Stimulated activated CD8-positive, alpha-beta memory T cell treated with anti-CD3 and anti-CD28 coated beads, Interleukin-15, amount 100 ng/mL, for 4 hours (primary cell): ENCODE results near the gene PTPRK.

Source experiments
- DNase-seq, 2 donors: peaks; one replicate each; pipeline ENCODE4 v3.0.0-alpha.2; 2020; ENCODE audit warnings: low read depth in 2 of 2

The PTPRK gene

DNA sequence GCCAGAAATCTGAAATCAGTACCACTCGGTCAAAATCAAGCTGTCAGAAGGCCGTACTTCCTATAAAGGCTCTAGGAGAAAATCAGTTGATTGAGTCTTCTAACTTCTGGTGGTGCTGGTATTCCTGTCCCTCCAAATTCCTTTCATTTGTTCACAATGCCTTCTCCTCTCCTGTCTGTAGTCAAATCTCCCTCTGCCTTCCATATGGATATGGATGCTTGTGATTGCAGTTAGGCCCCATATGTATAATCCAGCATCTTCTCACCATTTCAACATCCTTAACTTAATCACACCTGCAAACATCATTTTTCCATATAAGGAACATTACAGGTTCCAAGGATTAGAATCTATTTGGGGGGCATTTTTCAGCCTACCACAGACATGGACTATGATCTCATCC, 331.7 kb downstream of the PTPRK start:
- no peak for DNase-seq

DNA sequence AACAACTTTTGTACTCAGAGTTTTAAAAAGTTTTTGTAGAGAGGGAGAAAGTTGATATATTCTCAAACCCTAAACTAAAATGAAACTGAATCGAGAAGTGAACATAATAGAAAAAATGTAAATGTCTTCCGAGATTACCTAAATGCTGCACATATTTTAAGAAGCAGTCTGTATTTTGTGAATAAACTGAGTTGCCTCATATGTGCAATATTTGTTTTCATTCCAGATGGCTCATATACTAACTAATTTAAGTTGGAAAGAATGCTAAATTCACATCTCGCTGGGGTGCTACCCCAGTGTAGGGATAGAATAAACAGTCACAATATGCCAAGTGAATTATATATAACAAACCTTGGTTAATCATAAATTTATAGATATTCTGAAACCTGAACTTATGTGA, 333.7 kb downstream of the PTPRK start:
- DNase-seq, result no peak

DNA sequence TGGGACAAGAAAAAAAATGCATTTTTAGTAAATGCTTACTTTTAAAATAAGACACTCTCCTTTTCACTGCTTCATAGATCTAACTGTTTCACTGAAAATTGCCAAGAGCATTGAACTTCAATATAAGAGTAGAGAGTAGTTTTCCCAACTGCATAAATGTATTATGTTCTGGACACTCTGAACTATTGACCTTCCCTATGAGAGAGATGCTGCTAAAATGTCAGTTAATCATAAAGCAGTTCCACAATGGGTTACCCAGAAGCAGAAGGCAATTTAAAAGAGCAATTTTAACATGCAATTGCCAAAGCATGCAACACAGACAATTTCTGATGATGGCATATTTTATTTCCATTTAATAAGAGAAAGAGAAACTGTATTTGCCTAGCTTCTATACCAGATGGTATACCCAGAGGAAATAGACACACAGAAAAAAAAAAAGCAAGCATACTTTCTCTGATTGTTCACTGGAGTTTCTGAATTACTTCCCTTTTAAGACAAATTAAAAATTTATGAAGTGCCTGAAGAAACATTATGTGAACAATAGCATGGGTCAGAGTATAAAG, 340.4 kb downstream of the PTPRK start:
- no peak for DNase-seq

DNA sequence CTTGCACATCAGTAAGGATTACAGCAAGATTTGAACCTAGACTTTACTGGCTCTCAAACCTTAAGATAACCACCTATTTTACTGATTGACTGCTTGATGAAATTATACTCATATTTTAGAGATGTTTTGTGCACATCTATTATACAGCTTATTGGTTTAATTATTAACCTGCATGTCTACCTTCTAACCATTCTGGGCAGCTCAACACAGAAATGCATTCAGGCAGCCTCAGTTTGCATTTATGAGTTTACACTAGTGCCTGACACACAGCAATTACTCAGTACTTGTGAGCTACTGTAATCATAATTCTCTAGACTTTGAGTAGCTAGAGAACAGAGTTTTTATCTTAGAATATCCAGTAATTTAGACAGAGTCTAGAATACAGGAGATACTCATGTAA, 345.7 kb downstream of the PTPRK start:
- DNase-seq, result no peak

DNA sequence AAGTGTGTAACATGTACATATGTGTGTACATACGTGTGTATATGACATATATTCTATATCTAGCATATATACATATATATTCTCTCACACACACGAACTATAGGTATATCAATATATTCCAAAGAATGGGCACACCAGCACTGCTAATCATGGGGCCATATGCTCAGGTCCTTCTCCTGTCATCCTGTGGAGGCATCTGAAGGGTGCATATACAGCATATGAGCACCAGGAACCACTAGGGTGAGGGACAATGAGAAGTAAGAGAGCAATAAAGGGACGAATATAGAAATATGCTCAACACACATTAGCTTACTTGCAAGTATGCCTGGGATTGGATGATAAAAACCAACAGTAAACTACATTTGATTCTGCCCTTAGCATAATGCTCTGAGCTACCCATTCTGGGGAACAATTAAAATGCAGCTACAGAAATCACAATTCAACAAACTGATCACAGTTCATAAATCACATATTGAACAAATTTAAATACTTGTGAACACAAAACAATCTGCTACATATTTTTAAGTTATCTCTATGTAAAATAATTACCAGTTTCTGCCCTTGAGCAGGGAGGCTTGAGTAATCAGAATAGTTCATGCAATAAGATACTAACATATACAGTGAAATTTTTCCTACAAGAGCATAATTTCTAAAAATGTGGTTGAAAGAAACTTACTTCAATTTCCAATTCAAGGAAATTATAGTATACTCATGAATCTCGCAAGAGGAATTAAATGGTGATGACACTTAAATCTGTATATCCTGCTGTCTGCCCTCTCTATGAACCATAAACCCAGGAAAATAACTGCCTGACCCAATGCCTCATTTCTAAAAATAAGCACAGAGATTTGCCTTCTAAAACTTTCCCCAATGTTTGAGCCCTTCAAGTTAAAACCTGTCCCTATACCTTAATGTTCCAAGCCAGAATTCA, 347.4 kb downstream of the PTPRK start:
- no peak for DNase-seq

DNA sequence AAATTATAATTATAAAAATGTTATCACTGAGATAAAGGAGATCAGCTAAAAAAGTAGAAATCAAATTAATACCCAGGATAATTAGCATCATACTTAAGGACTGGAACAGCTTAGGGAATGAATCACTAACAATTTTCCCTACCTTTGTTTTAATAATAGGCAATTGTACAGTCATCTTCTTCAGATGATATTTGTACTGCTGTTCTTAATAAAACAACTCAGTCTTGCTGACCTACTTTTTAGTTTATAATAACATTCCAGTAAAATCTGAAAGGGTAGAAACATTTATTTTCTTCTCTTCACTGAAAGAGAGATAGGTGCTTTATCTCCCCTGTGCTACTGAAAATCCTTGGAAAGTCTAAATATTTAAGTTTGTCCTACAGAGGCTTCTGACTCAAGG, 348.3 kb downstream of the PTPRK start:
- no peak for DNase-seq

DNA sequence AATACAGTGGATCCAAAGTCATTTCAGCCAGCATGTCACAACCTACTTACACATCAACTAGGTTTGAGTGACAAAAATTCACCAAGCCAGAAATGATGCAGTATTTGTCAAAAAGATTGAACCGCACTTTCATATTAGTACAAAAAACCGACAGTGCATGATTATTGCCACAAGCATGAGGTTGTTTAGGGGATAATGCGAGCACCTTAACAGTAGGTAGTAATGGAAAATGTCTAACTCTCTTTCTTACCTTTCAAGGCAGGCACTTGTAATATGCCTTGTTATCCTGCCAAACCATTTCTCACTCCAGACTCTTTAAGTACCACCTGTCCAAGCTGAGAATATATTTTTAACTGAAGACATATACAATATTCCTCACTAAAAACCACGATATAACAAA, 349.2 kb downstream of the PTPRK start:
- no peak for DNase-seq

DNA sequence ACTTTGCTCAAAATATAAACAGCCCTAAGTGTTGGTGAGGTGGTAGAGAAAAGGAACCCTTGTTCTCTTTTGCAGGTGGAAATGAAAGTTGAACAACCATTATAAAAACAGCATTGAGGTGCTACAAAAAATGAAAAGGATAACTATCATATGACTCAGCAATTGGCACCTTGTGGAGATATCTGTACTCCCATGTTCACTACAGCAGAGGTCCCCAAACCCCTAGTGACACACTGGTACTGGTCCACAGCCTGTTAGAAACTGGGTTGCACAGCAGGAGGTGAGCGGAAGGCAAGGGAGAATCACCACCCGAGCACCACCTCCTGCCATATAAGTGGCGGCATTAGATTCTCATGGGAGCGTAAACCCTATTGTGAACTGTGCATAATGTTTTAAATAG, 352.2 kb downstream of the PTPRK start:
- DNase-seq, result no peak

DNA sequence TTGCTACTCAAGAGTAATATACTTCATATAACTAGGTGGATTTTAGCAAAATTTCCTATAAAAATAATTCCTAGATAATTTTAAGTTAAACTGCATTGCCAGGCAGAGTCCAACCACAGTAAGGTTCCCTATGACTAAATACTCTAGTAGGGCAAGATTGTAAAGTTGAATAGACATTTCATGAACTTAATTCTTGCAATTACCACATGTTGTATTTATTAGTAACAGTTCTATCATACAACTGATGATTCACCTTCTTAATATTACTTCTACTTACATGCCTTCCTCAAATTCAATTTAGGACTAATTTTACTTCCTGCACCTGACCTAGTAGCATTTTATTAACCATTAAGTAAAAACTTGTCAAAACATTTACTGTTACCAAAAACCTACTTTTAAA, 352.8 kb downstream of the PTPRK start:
- DNase-seq, result no peak

DNA sequence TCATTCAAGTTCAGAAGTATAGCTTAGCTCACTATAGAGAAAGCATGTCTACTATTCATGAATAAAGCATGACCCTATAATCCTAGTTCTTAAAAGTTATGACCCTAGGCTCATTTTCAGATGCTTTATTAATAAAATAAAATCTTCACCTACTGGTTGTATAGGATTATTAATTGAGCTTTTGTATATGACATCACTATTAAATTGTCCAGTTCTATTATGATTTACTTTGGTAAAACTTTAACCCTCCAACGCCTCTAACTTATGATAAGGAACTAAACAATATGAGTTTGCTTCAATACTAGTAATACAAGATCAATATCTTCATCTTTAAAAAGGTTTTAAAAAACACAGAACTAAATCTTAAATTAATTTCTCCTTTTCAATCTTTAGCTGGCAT, 356.1 kb downstream of the PTPRK start:
- no peak for DNase-seq

DNA sequence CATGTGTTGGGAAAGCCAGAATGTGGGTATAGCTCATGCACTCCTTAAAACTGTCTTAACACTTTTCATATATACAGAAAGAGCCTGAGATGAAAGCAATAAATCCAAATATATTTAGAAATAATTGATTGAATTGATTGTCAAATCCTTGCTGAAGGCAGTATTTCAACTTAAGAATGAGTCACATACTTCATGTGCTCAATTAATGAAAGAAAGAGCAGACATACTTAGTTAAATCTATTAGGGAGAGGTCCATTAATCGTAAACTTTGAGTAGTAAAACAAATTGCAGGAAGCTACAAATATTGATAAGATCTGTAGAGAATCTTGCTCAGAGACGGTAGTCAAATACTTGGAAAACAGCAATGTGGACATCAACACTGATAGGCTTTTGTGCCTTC, 358.0 kb downstream of the PTPRK start:
- DNase-seq, result no peak

DNA sequence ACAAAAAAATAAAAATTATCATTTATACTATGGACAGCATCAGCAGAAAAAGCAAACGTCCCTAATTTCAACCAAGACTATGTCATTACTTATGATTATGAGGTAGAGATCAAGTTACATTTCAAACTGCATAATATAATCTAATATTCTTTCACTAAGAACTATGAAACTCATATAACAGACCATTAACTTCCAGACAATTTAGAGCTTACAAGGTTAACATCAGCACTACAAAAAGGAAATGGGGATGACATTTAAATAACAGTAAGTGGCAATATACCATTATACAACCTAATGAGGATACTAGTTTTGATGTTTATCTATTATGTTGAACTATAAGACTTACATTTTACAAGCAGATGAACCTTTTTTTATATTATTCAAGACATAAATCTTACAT, 358.6 kb downstream of the PTPRK start:
- DNase-seq, result no peak

DNA sequence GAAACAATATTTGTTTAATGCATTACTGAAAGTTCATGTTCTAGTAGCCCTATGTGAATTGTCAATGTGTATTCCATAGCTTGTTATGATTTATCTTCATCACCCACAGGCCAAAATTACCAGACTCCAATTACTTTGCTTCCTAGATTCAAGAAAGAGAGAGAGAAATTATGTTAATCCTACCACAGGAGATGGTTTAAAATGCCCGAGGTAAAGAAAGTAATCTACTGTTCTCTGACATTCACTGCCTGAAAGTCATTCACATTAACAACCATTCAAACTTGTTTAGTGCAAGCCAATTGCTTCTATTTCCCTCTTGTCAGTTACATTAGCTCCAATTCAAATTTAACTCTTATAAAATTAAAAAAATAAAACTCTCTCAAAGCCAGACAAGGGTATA, 359.1 kb downstream of the PTPRK start:
- DNase-seq, result no peak

DNA sequence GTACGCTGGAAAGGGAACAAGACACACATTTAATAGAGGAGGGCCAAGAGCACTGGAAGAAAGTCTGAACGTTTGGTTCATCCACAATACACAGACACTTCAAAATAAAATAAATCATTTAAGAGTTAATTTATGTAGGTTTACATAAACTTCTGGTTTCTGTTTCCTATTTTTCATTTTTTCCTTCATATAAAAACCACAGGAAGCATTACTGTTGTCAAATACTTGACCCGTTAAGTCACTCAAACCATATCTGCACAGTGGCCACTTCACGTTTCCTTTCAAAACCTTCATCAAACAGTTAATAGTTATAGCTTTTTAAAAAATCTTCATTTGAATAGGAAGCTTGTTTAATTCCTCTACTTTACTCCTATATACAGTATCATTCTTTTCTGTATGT, 361.9 kb downstream of the PTPRK start:
- DNase-seq, result no peak

DNA sequence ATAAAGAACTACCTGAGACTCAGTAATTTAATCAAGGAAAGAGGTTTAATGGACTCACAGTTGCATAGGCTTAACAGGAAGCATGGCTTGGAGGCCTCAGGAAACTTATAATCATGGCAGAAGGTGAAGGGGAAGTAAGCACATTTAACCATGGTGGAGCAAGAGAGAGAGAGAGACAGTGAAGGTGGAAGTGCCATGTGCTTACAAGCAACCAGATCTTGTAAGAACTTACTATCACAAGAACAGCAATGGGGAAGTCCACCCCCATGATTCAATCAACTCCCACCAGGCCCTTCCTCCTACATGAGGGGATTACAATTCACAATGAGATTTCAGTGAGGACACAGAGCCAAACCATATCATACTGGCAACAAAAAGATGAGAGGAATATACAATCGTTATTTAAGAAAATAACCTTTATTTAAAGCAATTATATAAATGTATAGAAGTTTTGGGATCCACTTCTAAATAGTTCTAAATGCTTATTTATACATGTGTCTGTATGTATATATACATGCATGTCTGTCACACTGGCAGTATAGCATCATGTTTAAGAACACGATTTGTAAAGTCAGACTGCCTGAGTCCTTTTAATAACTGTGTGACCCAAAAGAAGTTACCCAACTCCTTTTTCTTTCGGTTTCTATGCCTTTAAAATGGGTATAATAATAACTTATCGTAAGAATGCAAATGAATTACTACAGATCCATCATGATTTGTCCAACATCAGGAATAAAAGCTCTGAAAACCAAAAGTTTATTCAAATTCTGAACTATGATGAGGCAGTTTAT, 363.9 kb downstream of the PTPRK start:
- DNase-seq, result no peak

DNA sequence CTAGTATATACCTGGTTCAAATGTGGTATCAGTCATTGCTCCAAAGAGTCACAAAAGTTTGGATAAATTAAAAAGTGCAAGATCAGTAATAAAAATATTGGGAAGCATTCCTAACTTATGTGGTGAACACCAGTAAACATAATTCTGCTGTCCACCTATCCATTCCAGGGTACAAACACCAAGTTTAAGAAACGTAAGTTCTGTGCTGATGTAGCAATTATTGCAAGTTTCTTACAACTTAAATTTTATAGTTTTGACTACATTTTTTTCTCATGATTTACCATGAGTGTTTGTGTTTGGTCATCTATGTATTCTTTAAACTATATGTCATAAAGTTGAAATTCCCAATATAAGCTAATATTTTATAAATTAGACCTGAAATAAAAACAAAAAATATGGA, 364.6 kb downstream of the PTPRK start:
- DNase-seq, result no peak

DNA sequence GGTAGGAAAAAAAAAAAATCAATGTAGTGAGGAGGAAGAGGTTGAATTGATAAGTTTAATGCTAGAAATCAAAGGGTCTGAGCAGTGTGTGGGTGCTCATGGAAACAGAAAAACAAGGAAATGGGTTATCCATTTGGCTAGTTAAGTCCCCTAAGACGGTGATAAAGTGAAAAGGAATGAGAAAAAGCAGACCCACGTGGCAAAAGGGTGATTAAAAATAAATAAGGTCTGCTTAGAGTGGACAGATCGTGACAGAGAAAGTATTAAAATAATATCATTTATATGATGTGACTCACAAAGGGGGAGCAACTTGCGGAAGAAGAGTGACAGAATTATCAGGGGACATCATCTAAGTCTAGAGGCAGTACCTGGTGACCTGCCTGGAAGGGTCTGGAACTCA, 367.8 kb downstream of the PTPRK start:
- no peak for DNase-seq

DNA sequence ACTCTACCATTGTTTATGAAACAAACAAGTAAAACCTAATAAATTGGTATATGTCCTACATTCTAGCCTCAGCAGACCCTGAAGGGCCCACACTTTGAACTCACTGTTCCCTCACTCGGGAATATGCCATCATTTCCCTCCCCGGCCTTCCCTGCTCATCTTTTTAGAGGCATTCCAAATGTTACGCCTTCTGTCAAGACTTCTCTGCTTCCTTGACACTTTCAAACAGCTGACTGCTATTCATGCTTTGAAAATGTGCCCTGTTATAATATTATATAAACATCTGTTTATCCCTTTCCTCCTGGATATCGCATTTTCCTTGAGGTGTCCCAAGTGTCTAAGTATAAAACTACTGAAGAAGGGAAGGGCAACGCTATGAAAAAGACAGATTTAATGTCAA, 370.0 kb downstream of the PTPRK start:
- no peak for DNase-seq

DNA sequence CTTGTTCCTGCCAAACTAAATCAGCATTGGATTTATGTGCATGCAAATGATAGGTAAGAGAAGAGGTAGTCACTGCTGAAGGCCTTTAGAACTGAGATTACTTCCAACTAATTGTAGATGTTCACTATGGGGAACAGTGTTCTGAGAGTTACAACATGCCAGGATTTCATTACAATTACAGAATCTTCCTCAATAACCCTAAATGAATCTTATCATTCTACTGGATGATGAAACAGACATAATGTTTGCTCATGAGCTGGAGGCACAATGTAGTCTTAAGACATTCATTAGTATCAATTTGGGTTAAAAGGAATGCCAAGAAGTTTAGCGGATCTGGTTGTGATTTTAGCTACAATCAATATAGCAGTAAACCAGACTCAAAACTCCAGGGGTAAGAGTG, 370.6 kb downstream of the PTPRK start:
- no peak for DNase-seq

DNA sequence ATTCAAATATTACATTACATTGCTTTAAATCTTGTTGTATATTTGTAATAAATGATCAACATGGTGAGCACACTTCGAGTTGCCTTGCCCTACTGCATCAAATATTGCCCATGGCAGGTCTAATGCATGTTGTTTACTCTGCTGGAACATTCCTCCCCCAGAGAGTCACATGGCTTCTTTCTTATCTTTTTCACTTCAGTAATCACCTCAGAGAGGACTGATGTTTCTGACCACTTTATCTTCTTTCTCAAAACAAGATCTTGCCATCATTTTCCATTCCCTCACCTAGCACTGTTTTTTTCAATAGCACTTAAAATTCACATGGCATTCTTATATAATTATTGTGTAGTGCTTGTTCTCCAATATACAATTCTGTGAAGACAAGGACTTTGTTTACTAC, 376.1 kb downstream of the PTPRK start:
- no peak for DNase-seq

DNA sequence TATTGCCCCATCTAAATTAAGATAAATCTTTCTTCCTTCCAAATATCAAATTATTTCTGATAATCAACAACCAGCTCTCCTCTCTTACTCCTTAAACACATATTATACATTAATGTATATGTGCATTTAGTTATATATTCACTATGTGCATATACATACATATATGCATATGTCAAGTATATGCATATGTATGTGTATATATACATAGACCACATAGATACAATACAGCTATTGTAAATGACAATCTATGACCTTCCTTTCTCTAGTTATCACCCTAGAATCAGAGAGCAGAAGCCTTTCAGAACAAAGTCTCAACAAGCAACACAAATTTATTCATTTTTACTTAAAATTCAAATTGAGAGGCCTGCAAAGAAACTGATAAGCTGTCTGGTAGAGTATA, 378.5 kb downstream of the PTPRK start:
- DNase-seq, result no peak

DNA sequence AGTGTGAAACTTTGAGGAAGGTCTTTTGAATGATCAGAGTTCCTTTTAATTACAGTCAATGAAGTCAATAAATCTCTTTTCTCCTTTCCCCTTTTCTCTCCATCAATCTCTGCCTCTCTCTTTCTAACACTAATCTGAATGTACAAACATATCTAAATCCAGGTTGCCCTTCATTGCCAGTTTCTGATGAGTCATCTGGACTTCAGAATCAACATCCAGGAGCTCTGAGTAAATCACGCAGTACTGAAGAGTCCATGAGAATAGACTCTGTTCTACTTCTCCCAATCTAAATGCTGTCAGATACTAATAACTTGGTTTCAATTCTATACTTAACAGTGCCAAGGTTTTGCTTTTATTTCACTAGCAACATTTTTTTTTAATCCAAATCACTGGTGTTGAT, 380.9 kb downstream of the PTPRK start:
- DNase-seq, result no peak

DNA sequence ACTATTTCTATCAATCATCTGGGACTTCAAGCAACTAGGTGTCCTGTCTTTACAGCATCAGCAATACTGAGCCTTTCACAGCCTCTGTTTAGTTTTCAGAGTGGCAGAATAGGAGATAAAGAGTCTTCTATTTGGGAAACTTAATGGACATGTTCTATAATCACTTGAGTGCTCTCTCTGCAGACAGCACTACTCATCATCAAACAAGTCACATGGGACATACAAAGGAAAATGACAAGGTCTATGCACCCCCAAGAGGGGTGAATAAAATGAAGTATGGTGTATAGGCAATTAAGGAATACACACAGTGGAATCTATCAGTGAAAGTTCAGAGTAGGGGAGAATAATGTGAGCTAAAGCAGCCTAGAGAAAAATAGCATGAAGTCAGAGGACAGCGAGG, 381.7 kb downstream of the PTPRK start:
- DNase-seq, result no peak
